Left kidney (tissue), 2 donors: ENCODE data around the gene OR10P1. TPM values are rescaled to one million over a fixed set of nuclear protein-coding genes. Genes with fewer than 3 reads are reported as not detected.

Experiments used
- DNase-seq: peaks from one replicate; pipeline ENCODE4 v3.0.0-alpha.2; 2013
- polyA plus RNA-seq: library from polyadenylated mRNA; unstranded; fragments of 120-200 nt; gene quantifications from one replicate; pipeline ENCODE4 v1.2.1, GENCODE V29; 2013; ENCODE audit not compliant: insufficient read length

Gene OR10P1
- polyA plus RNA-seq, 1 donor, result not detected

GRCh38 chr12:55652352-55652751, 15.7 kb downstream of the OR10P1 start:
- DNase-seq, result no peak

GRCh38 chr12:55653031-55653430, 16.3 kb downstream of the OR10P1 start:
- no peak for DNase-seq

- no peak for DNase-seq
Observed at GRCh38 chr12:55654511-55655214, 18.0 kb downstream of the OR10P1 start.

GRCh38 chr12:55657212-55657611, 20.5 kb downstream of the OR10P1 start:
- DNase-seq, result no peak

- no peak for DNase-seq
Observed at GRCh38 chr12:55658212-55658611, 21.5 kb downstream of the OR10P1 start.

- DNase-seq, result no peak
Observed at GRCh38 chr12:55658635-55659391, 22.1 kb downstream of the OR10P1 start.

GRCh38 chr12:55659486-55660385, 23.0 kb downstream of the OR10P1 start:
- no peak for DNase-seq

- no peak for DNase-seq
Observed at GRCh38 chr12:55663391-55663790, 26.7 kb downstream of the OR10P1 start.

- DNase-seq, result no peak
Observed at GRCh38 chr12:55664826-55665225, 28.1 kb downstream of the OR10P1 start.

- DNase-seq, result no peak
Observed at GRCh38 chr12:55666508-55666907, 29.8 kb downstream of the OR10P1 start.

GRCh38 chr12:55670276-55670675, 33.6 kb downstream of the OR10P1 start:
- no peak for DNase-seq

GRCh38 chr12:55671746-55672145, 35.1 kb downstream of the OR10P1 start:
- DNase-seq, result no peak

- no peak for DNase-seq
Observed at GRCh38 chr12:55673638-55674037, 36.9 kb downstream of the OR10P1 start.

- no peak for DNase-seq
Observed at GRCh38 chr12:55675666-55676065, 39.0 kb downstream of the OR10P1 start.

GRCh38 chr12:55676707-55677106, 40.0 kb downstream of the OR10P1 start:
- DNase-seq, result no peak

GRCh38 chr12:55679691-55680090, 43.0 kb downstream of the OR10P1 start:
- no peak for DNase-seq

GRCh38 chr12:55681142-55682077, 44.7 kb downstream of the OR10P1 start:
- peak; percentile 72 for DNase-seq

GRCh38 chr12:55682087-55682796, 45.5 kb downstream of the OR10P1 start:
- DNase-seq, result no peak

GRCh38 chr12:55683676-55684075, 47.0 kb downstream of the OR10P1 start:
- no peak for DNase-seq

- no peak for DNase-seq
Observed at GRCh38 chr12:55684761-55685370, 48.2 kb downstream of the OR10P1 start.
